Endodermal cell (in vitro differentiated cells): ENCODE results near the gene LAPTM5. TPM values are rescaled to one million over a fixed set of nuclear protein-coding genes. Genes with fewer than 3 reads are reported as not detected.

Experiments used
- DNase-seq: peaks from one replicate; pipeline ENCODE4 v3.0.0-alpha.2; 2017
- H3K27ac ChIP-seq: 2 replicates; pipeline ENCODE4 v1.5.1; 2013; ENCODE audit warnings: mild to moderate bottlenecking, low read depth, low read length, moderate library complexity
- H3K27me3 ChIP-seq: 2 replicates; pipeline ENCODE4 v1.6.1; 2013; ENCODE audit warnings: mild to moderate bottlenecking, low read length, moderate library complexity; ENCODE audit not compliant: insufficient read depth, control insufficient read depth, poor library complexity, severe bottlenecking
- H3K36me3 ChIP-seq: 2 replicates; pipeline ENCODE4 v1.7.0; 2013; ENCODE audit warnings: mild to moderate bottlenecking, low read length, moderate library complexity; ENCODE audit not compliant: control insufficient read depth, insufficient read depth
- H3K4me1 ChIP-seq: one replicate; pipeline ENCODE4 v1.7.0; 2013; ENCODE audit warnings: low read length; ENCODE audit not compliant: control insufficient read depth, insufficient read depth
- H3K4me3 ChIP-seq: 2 replicates; pipeline ENCODE4 v1.5.1; 2013; ENCODE audit warnings: mild to moderate bottlenecking, low read length, moderate library complexity
- H3K9ac ChIP-seq: 2 replicates; pipeline ENCODE4 v1.6.1; 2013; ENCODE audit warnings: mild to moderate bottlenecking, low read length, moderate library complexity; ENCODE audit not compliant: poor library complexity, severe bottlenecking; ENCODE audit errors: extremely low read depth
- H3K9me3 ChIP-seq: 2 replicates; pipeline ENCODE4 v1.6.1; 2013; ENCODE audit warnings: mild to moderate bottlenecking, low read length, moderate library complexity; ENCODE audit not compliant: control insufficient read depth
- H3K27ac Mint-ChIP-seq: 2 replicates; pipeline ENCODE4 v1.8.0; 2020; ENCODE audit warnings: mixed read lengths
- H3K27me3 Mint-ChIP-seq: 2 replicates; pipeline ENCODE4 v1.8.0; 2021; ENCODE audit warnings: mild to moderate bottlenecking, mixed read lengths; ENCODE audit not compliant: insufficient read depth
- H3K36me3 Mint-ChIP-seq: 2 replicates; pipeline ENCODE4 v1.8.0; 2020; ENCODE audit warnings: low read depth, mixed read lengths
- H3K4me1 Mint-ChIP-seq: 2 replicates; pipeline ENCODE4 v1.8.0; 2020; ENCODE audit warnings: mixed read lengths
- H3K4me3 Mint-ChIP-seq: 2 replicates; pipeline ENCODE4 v1.8.0; 2020; ENCODE audit warnings: mild to moderate bottlenecking, moderate library complexity, mixed read lengths
- H3K9me3 Mint-ChIP-seq: 2 replicates; pipeline ENCODE4 v1.8.0; 2020; ENCODE audit warnings: mild to moderate bottlenecking, mixed read lengths
- WGBS, 2 experiments: methylation state at CpG; one replicate each; pipeline versions ENCODE4 v1.1.5 to v1.1.7; 2013; ENCODE audit warnings: missing lambda C conversion rate in 2 of 2, mixed read lengths in 1 of 2; ENCODE audit not compliant: insufficient coverage in 1 of 2, insufficient read length in 1 of 2; 5-methylcytosine and 5-hydroxymethylcytosine counted together
- total RNA-seq, 2 donors: library from RNA; stranded (reverse); fragmentation: NEBNext Ultra II Directional in 1 of 2; extraction: Animal tissue kit (Norgen Biotek cat#: 25700) in 1 of 2; gene quantifications; 2 replicates in 1 of 2; 3 replicates in 1 of 2; pipeline ENCODE4 v1.2.1, GENCODE V29; 2021
- TF ChIP-seq, protein P1 (sequence below): fragments of 200-600 bp; sonication (generic); conservative IDR thresholded peaks from 2 replicates; pipeline ENCODE4 v1.5.0; 2021; ENCODE audit warnings: antibody characterized with exemption, mild to moderate bottlenecking

LAPTM5 gene
- total RNA-seq, 2 donors from 2014 or later = not detected

DNA sequence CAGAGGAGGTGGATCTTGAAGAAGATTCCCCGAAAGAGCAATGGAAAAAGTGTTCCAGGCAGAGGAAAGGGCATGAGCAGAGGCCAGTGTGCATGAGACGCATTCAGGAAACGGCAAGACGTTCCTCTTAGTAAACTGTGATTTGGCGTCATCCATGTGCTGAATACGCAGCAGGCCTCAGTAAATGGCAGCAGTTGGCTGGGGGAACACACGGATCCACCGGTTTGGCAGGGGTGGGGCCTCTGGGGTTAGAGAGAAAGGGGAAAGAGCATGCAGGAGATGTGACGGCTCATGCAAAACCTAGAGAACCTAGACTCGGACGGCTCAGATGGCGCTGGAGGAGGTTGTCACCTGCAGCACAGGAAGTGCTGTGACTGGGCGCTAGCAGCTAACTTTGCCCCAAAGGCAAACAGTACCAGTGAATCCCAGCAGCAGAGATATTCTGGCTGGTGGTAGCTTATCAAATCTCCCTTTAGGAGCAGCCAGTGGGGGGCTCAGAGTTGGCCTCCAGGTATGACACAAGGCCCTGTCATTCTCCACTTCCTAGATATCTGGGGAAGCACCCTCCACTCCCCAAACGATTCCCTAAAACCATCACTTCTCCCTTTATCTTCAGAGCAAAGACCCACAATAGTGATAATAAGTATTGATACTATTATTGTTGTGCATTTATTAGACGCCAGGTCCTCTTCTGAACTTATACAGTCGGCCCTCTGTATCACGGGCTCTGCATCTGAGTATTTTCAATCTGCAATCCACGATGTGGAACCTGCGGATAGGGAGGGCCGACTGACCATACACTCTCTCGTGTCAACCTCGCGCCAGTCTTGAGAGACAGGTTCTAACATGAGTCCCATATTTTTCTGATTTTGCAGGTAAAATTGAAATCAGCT, 7.6 kb downstream of the LAPTM5 start:
- Histone ChIP-seq H3K4me1 (peaks cover 5% of the 10 kb centered on the region), H3K9me3 (no peaks in the 10 kb centered on the region), H3K27me3 (no peaks in the 10 kb centered on the region), H3K36me3 (no peaks in the 10 kb centered on the region), H3K4me3 (no peak overlapping the region), H3K9ac (no peak overlapping the region), H3K27ac (no peak overlapping the region)
- TF ChIP-seq, protein P1, sequence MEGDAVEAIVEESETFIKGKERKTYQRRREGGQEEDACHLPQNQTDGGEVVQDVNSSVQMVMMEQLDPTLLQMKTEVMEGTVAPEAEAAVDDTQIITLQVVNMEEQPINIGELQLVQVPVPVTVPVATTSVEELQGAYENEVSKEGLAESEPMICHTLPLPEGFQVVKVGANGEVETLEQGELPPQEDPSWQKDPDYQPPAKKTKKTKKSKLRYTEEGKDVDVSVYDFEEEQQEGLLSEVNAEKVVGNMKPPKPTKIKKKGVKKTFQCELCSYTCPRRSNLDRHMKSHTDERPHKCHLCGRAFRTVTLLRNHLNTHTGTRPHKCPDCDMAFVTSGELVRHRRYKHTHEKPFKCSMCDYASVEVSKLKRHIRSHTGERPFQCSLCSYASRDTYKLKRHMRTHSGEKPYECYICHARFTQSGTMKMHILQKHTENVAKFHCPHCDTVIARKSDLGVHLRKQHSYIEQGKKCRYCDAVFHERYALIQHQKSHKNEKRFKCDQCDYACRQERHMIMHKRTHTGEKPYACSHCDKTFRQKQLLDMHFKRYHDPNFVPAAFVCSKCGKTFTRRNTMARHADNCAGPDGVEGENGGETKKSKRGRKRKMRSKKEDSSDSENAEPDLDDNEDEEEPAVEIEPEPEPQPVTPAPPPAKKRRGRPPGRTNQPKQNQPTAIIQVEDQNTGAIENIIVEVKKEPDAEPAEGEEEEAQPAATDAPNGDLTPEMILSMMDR = no peak
- no peaks in the 10 kb centered on the region for H3K27me3 Mint-ChIP-seq
- peaks cover 22% of the 10 kb centered on the region for H3K4me1 Mint-ChIP-seq
- 93 to 97% methylated on average over 22 to 23 of the region's 23 CpGs for WGBS, 2 experiments
- no peaks in the 10 kb centered on the region for H3K9me3 Mint-ChIP-seq
- no peak overlapping the region for H3K4me3 Mint-ChIP-seq
- no peak for DNase-seq
- H3K27ac Mint-ChIP-seq = peak overlapping the region; percentile 58
- no peaks in the 10 kb centered on the region for H3K36me3 Mint-ChIP-seq

DNA sequence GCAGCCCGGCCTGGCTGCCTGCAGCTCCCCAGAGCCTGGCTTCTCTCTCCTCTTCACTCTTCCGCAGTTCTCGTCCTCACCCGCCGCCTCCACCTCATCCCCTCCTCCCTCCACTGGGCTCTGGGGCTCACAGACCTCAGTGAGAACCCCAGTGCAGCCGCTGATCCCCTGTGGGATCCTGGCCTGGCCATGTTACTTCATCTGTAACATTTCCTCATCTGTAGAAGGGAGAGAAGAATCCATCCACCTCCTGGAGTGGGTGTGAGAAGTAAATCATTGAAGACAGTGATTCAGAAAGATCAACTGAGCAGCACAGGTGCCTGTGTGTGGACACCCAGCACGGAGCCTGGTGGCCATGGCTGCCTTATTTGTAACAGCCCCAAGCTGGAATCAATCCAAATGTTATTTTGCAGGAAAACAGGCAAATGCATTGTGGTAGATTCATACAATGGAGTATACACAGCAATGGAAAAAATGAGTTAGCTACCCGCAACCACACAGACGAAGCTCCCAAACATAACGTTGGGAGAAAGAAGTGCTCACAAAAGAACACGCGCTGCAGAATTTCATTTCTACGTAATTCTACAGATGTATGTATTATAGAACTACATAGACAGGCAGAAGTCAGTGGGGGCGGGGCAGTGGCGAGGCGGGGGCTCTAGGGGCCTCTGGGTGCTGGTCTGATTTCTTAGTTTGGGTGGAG, 8.7 kb downstream of the LAPTM5 start:
- Histone ChIP-seq H3K4me3 (no peak overlapping the region), H3K9ac (no peak overlapping the region), H3K4me1 (peaks cover 5% of the 10 kb centered on the region), H3K36me3 (no peaks in the 10 kb centered on the region), H3K27ac (no peak overlapping the region), H3K27me3 (no peaks in the 10 kb centered on the region), H3K9me3 (no peaks in the 10 kb centered on the region)
- no peak overlapping the region for H3K4me3 Mint-ChIP-seq
- peak; percentile 60 for DNase-seq
- no peaks in the 10 kb centered on the region for H3K36me3 Mint-ChIP-seq
- H3K9me3 Mint-ChIP-seq = no peaks in the 10 kb centered on the region
- TF ChIP-seq, protein P1 = no peak
- no peak overlapping the region for H3K27ac Mint-ChIP-seq
- 87 to 90% methylated on average over 14 to 16 of the region's 16 CpGs for WGBS, 2 experiments
- H3K4me1 Mint-ChIP-seq = peaks cover 22% of the 10 kb centered on the region
- no peaks in the 10 kb centered on the region for H3K27me3 Mint-ChIP-seq

DNA sequence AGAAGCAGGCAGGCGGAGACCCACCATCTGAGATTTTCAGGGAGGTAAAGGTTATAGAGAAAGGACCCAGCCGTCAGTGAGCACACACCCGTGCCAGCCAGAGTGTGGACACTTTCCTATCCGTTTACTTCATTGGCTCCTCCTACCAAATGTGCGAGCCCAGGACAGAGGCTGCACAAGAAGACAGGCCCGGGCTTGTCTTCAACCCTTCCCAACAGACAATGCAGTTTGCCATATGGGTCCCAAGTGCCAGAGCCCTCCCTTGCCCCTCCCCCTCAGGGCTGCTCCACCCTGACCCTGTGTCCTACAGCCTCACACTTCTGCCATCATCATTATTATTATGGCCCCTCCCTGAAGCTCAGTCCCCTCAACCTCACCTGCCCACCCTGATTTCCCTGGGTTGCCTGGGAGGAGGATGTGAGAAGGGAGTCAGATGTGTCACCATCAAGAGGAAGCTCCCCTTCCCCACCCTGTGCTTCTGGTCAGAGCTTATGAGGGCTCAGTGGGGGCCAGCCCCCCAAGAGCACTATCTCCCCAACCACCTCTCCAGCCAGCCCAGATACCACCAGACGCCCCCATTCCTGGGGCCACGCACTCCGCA, 9.4 kb downstream of the LAPTM5 start:
- no peak overlapping the region for H3K9ac ChIP-seq
- Mint-ChIP-seq H3K27me3 (no peaks in the 10 kb centered on the region), H3K9me3 (no peaks in the 10 kb centered on the region), H3K4me3 (no peak overlapping the region), H3K4me1 (peaks cover 22% of the 10 kb centered on the region), H3K27ac (no peak overlapping the region), H3K36me3 (no peaks in the 10 kb centered on the region)
- DNase-seq = no peak
- TF ChIP-seq, protein P1 = no peak
- H3K4me3 ChIP-seq = no peak overlapping the region
- WGBS, 2 experiments = 89 to 100% methylated on average over 1 to 9 of the region's 9 CpGs
- no peaks in the 10 kb centered on the region for H3K27me3 ChIP-seq
- H3K4me1 ChIP-seq = peaks cover 5% of the 10 kb centered on the region
- no peaks in the 10 kb centered on the region for H3K36me3 ChIP-seq
- no peaks in the 10 kb centered on the region for H3K9me3 ChIP-seq
- H3K27ac ChIP-seq = peak overlapping the region; percentile 25
